Measurements from ENCODE around the gene CTBP1. TPM values are rescaled to one million over a fixed set of nuclear protein-coding genes. Genes with fewer than 3 reads are reported as not detected.

Gene CTBP1
- total RNA-seq, 1 experiment from 2014 or later: 153 TPM

GRCh38 chr4:1164040-1164439 lies 84.9 kb downstream of the CTBP1 start:
- ChIA-PET POLR2A (ENCODE audit: unreplicated experiment) (no interaction called here), CTCF (no interaction called here)
- Histone ChIP-seq H2AFZ (no peak overlapping the region), H3K27me3 (ENCODE audit: insufficient read depth, low read depth) (peaks cover 5% of the 10 kb centered on the region; the same call in 1 of the 2 replicates), H3K4me2 (no peak overlapping the region), H3K9me3 (ENCODE audit: insufficient read depth, low read depth) (no peaks in the 10 kb centered on the region), H3K9me2 (ENCODE audit: insufficient read depth) (no peaks in the 10 kb centered on the region), H3K4me3 (no peak overlapping the region), H3K4me1 (replicated peaks; ENCODE audit: insufficient read depth) (no peaks in the 10 kb centered on the region), H3K27ac (no peak overlapping the region), H3K36me3 (ENCODE audit: low read depth) (no peaks in the 10 kb centered on the region), H3K79me2 (ENCODE audit: low read depth) (no peaks in the 10 kb centered on the region), H3F3A (ENCODE audit: insufficient read depth, low read depth) (no peaks in the 10 kb centered on the region), H4K20me1 (ENCODE audit: insufficient read depth) (no peaks in the 10 kb centered on the region)
- DNase-seq: no peak
- no TSS peak for BruUV-seq (replicated peaks)
- intact Hi-C loops (cut with micrococcal nuclease; ENCODE audit: unreplicated experiment): no loop called here
- no peak for TF ChIP-seq EZH2 (IDR thresholded peaks at IDR 0.05; ENCODE audit: low read depth)

Other genes starting within 250 kb of the CTBP1 start
- 59.5 and 61.6 TPM in 2 replicates for gene FGFRL1, start 237.5 kb downstream of the CTBP1 start, total RNA-seq (2021)
- gene RNF212, start 135.6 kb downstream of the CTBP1 start, total RNA-seq (2021): 4.2 and 6.6 TPM in 2 replicates
- gene SPON2, start 76.5 kb downstream of the CTBP1 start, total RNA-seq (2021): 2.0 and 3.4 TPM in 2 replicates
- gene MAEA, start 40.8 kb upstream of the CTBP1 start, total RNA-seq (2021): 79.4 and 88.6 TPM in 2 replicates
- 24.3 and 38.7 TPM in 2 replicates for gene UVSSA, start 98.1 kb upstream of the CTBP1 start, total RNA-seq (2021)
- not detected in 2 replicates for gene NKX1-1, start 157.3 kb upstream of the CTBP1 start, total RNA-seq (2021)